Astrocyte (in vitro differentiated cells and primary cell): ENCODE measurements around the gene LITAF. TPM values are rescaled to one million over a fixed set of nuclear protein-coding genes. Genes with fewer than 3 reads are reported as not detected.

Source experiments
- DNase-seq: peaks from one replicate; pipeline ENCODE4 v3.0.0-alpha.2; 2010; ENCODE audit warnings: low read depth
- FAIRE-seq: peaks from 2 replicates; lab custom pipeline; 2011; peaks lifted over from hg19 to GRCh38; lab: Jason Lieb, UNC
- H2AFZ ChIP-seq: 2 replicates; pipeline ENCODE4 v1.6.0; 2012; ENCODE audit warnings: low read depth, low read length, inconsistent platforms
- H3K27ac ChIP-seq: 2 replicates; pipeline ENCODE4 v1.5.1; 2011; ENCODE audit warnings: low read depth, low read length, inconsistent platforms
- H3K27me3 ChIP-seq: 2 replicates; pipeline ENCODE4 v1.6.0; 2011; ENCODE audit warnings: low read length, inconsistent platforms; ENCODE audit not compliant: insufficient read depth
- H3K36me3 ChIP-seq: 2 replicates; pipeline ENCODE4 v1.5.1; 2011; ENCODE audit warnings: low read length, inconsistent platforms; ENCODE audit not compliant: insufficient read depth
- H3K4me1 ChIP-seq: 2 replicates; pipeline ENCODE4 v1.5.1; 2011; ENCODE audit warnings: low read length, inconsistent platforms; ENCODE audit not compliant: insufficient read depth
- H3K4me2 ChIP-seq: 2 replicates; pipeline ENCODE4 v1.6.0; 2012; ENCODE audit warnings: low read length, inconsistent platforms
- H3K4me3 ChIP-seq: 2 replicates; pipeline ENCODE4 v1.5.1; 2011; ENCODE audit warnings: low read depth, mild to moderate bottlenecking, low read length, inconsistent platforms; ENCODE audit not compliant: insufficient read depth
- H3K79me2 ChIP-seq: 2 replicates; pipeline ENCODE4 v1.6.0; 2012; ENCODE audit warnings: mild to moderate bottlenecking, low read length, inconsistent platforms; ENCODE audit not compliant: insufficient read depth
- H3K9ac ChIP-seq: 2 replicates; pipeline ENCODE4 v1.6.0; 2012; ENCODE audit warnings: mild to moderate bottlenecking, low read length, inconsistent platforms
- H3K9me3 ChIP-seq: 2 replicates; pipeline ENCODE4 v1.5.1; 2012; ENCODE audit warnings: low read depth, mild to moderate bottlenecking, low read length, inconsistent platforms; ENCODE audit not compliant: insufficient read depth
- H4K20me1 ChIP-seq: 2 replicates; pipeline ENCODE4 v1.6.0; 2012; ENCODE audit warnings: low read length, inconsistent platforms; ENCODE audit not compliant: insufficient read depth
- H3K27ac Mint-ChIP-seq: one replicate; pipeline ENCODE4 v1.8.0; 2021; ENCODE audit warnings: mild to moderate bottlenecking, mixed read lengths; ENCODE audit not compliant: unreplicated experiment
- H3K27me3 Mint-ChIP-seq: one replicate; pipeline ENCODE4 v1.8.0; 2021; ENCODE audit warnings: low read depth, mixed read lengths; ENCODE audit not compliant: unreplicated experiment
- H3K36me3 Mint-ChIP-seq: one replicate; pipeline ENCODE4 v1.8.0; 2021; ENCODE audit warnings: low read depth, mixed read lengths; ENCODE audit not compliant: unreplicated experiment
- H3K4me1 Mint-ChIP-seq: one replicate; pipeline ENCODE4 v1.8.0; 2021; ENCODE audit warnings: low read depth, mixed read lengths; ENCODE audit not compliant: unreplicated experiment
- H3K4me3 Mint-ChIP-seq: one replicate; pipeline ENCODE4 v1.8.0; 2021; ENCODE audit warnings: mild to moderate bottlenecking, moderate library complexity, mixed read lengths; ENCODE audit not compliant: unreplicated experiment
- H3K9me3 Mint-ChIP-seq: one replicate; pipeline ENCODE4 v1.8.0; 2021; ENCODE audit warnings: mild to moderate bottlenecking, mixed read lengths; ENCODE audit not compliant: unreplicated experiment
- CTCF ChIP-seq: IDR thresholded peaks from 2 replicates; pipeline ENCODE4 v1.5.1; 2011; ENCODE audit warnings: low read depth, mild to moderate bottlenecking, inconsistent platforms, low read length, moderate library complexity; ENCODE audit not compliant: insufficient read depth
- EZH2 ChIP-seq: IDR thresholded peaks from 2 replicates; pipeline ENCODE4 v1.6.1; 2012; ENCODE audit warnings: mild to moderate bottlenecking, low read length, inconsistent platforms; ENCODE audit not compliant: insufficient read depth
- total RNA-seq: library from RNA; stranded (reverse); gene quantifications from 2 replicates; pipeline ENCODE4 v1.2.1, GENCODE V29; 2021

LITAF gene
- total RNA-seq, 1 donor from 2014 or later: 113 TPM

DNA sequence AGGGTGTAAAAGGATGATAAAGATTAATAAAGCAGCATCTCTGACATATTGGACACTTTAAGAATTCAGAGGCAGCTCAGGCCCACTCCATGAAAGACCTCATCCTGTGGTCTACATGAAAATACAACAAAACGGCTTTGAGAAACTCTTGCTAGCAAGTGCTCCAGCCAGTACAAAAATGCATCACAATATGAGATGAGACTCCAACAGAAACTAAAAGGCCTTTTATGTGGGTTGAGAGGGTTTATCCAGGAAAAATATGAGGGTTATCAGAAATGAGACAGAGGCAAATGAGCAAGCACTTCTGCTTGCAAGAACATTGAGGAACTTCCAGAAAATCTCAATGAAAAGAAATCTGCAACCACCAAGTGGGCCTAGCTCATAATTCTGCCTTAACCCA lies 65.7 kb downstream of the LITAF start:
- Histone ChIP-seq H3K4me2 (no peak overlapping the region), H4K20me1 (no peaks in the 10 kb centered on the region), H3K4me3 (no peak overlapping the region), H3K36me3 (no peaks in the 10 kb centered on the region), H3K27ac (no peak overlapping the region), H3K9me3 (no peaks in the 10 kb centered on the region), H3K79me2 (no peaks in the 10 kb centered on the region), H2AFZ (no peak overlapping the region), H3K27me3 (peaks cover 12% of the 10 kb centered on the region), H3K9ac (no peak overlapping the region), H3K4me1 (no peaks in the 10 kb centered on the region)
- TF ChIP-seq EZH2 (no peak), CTCF (no peak)
- DNase-seq: no peak
- no peak overlapping the region for H3K27ac Mint-ChIP-seq
- H3K27me3 Mint-ChIP-seq: peaks cover 17% of the 10 kb centered on the region
- H3K4me1 Mint-ChIP-seq: no peaks in the 10 kb centered on the region
- H3K9me3 Mint-ChIP-seq: peaks cover 5% of the 10 kb centered on the region
- H3K36me3 Mint-ChIP-seq: peaks cover 2% of the 10 kb centered on the region
- no peak overlapping the region for H3K4me3 Mint-ChIP-seq
- FAIRE-seq: no peak

- Histone ChIP-seq H3K4me2 (no peak overlapping the region), H3K9ac (no peak overlapping the region), H3K27me3 (peaks cover 7% of the 10 kb centered on the region), H3K36me3 (no peaks in the 10 kb centered on the region), H3K27ac (no peak overlapping the region), H3K4me3 (no peak overlapping the region), H3K4me1 (no peaks in the 10 kb centered on the region), H2AFZ (no peak overlapping the region), H3K9me3 (no peaks in the 10 kb centered on the region), H4K20me1 (no peaks in the 10 kb centered on the region), H3K79me2 (no peaks in the 10 kb centered on the region)
- TF ChIP-seq CTCF (no peak), EZH2 (no peak)
- Mint-ChIP-seq H3K27ac (no peak overlapping the region), H3K27me3 (peaks cover 19% of the 10 kb centered on the region), H3K9me3 (peaks cover 5% of the 10 kb centered on the region), H3K4me1 (no peaks in the 10 kb centered on the region), H3K4me3 (no peak overlapping the region), H3K36me3 (peaks cover 2% of the 10 kb centered on the region)
- DNase-seq (no peak), FAIRE-seq (no peak)
Observed at GRCh38 chr16:11520442-11520841, 66.3 kb downstream of the LITAF start.

GRCh38 chr16:11517961-11518360 lies 68.8 kb downstream of the LITAF start:
- Histone ChIP-seq H3K4me3 (no peak overlapping the region), H3K79me2 (no peaks in the 10 kb centered on the region), H3K4me2 (no peak overlapping the region), H3K9me3 (no peaks in the 10 kb centered on the region), H2AFZ (no peak overlapping the region), H3K4me1 (no peaks in the 10 kb centered on the region), H3K27me3 (peaks cover 3% of the 10 kb centered on the region), H3K36me3 (no peaks in the 10 kb centered on the region), H4K20me1 (no peaks in the 10 kb centered on the region), H3K27ac (no peak overlapping the region), H3K9ac (no peak overlapping the region)
- H3K4me3 Mint-ChIP-seq: no peak overlapping the region
- no peaks in the 10 kb centered on the region for H3K4me1 Mint-ChIP-seq
- peaks cover 5% of the 10 kb centered on the region for H3K9me3 Mint-ChIP-seq
- TF ChIP-seq CTCF (no peak), EZH2 (no peak)
- H3K36me3 Mint-ChIP-seq: peaks cover 2% of the 10 kb centered on the region
- peaks cover 24% of the 10 kb centered on the region for H3K27me3 Mint-ChIP-seq
- DNase-seq (no peak), FAIRE-seq (no peak)
- no peak overlapping the region for H3K27ac Mint-ChIP-seq
